Measurements from ENCODE around the gene PCP4. TPM values are rescaled to one million over a fixed set of nuclear protein-coding genes. Genes with fewer than 3 reads are reported as not detected.

Gene PCP4
- total and polyA plus RNA-seq, 4 donors = 0.20 TPM; not detected in 3

- TF ChIP-seq JUND (IDR thresholded peaks at IDR 0.05) (no peak), REST (IDR thresholded peaks at IDR 0.05) (no peak), GABPA (IDR thresholded peaks at IDR 0.05 in 1 of 2, conservative IDR thresholded peaks at IDR 0.05 in 1 of 2) (no peak), HNF4A (conservative IDR thresholded peaks at IDR 0.05) (no peak), YY1 (IDR thresholded peaks at IDR 0.05) (no peak), FOXA1 (IDR thresholded peaks at IDR 0.05) (no peak)
These were observed 18.0 kb downstream of the PCP4 start (continued) for GRCh38 chr21:39885119-39885848.

- WGBS = 83% methylated on average over 9 of the region's 9 CpGs
- DNase-seq (ENCODE audit: low spot score) = no peak
- TF ChIP-seq ATF3 (IDR thresholded peaks at IDR 0.05) = no peak
- no peak for TF ChIP-seq NR2F2 (IDR thresholded peaks at IDR 0.05)
- no peak for TF ChIP-seq REST (IDR thresholded peaks at IDR 0.05)
- TF ChIP-seq MAX (IDR thresholded peaks at IDR 0.05) = no peak
- TF ChIP-seq RAD21 (IDR thresholded peaks at IDR 0.05) = no peak
- TF ChIP-seq FOXA1 (IDR thresholded peaks at IDR 0.05) = no peak
- TF ChIP-seq HNF4A (conservative IDR thresholded peaks at IDR 0.05) = no peak
- no peak for TF ChIP-seq ZBTB33 (IDR thresholded peaks at IDR 0.05)
- TF ChIP-seq YY1 (IDR thresholded peaks at IDR 0.05) = no peak
- TF ChIP-seq EGR1 (IDR thresholded peaks at IDR 0.05; ENCODE audit: low read depth in 2 of 2) = no peak
- TF ChIP-seq GABPA (IDR thresholded peaks at IDR 0.05 in 1 of 2, conservative IDR thresholded peaks at IDR 0.05 in 1 of 2) = no peak
- no peak overlapping the region for H3K4me3 ChIP-seq (ENCODE audit: low read depth in 1 of 3, low read length in 3 of 3)
- no peak overlapping the region for H3K27ac ChIP-seq (ENCODE audit: low read depth in 1 of 2, low read length in 2 of 2)
- H3K4me1 ChIP-seq (ENCODE audit: control insufficient read depth in 4 of 4, insufficient read depth in 4 of 4, low read length in 3 of 4) = no peaks in the 10 kb centered on the region
- no peak overlapping the region for H3K9ac ChIP-seq (ENCODE audit: low read depth in 1 of 2, low read length in 2 of 2)
- no peaks in the 10 kb centered on the region for H3K9me3 ChIP-seq (ENCODE audit: control insufficient read depth in 4 of 4, low read length in 3 of 4)
- no peaks in the 10 kb centered on the region for H3K36me3 ChIP-seq (ENCODE audit: control insufficient read depth in 4 of 4, insufficient read depth in 3 of 4, low read depth in 1 of 4, low read length in 3 of 4)
- no peaks in the 10 kb centered on the region for H3K27me3 ChIP-seq (ENCODE audit: control insufficient read depth in 4 of 4, insufficient read depth in 4 of 4, low read length in 3 of 4)
These were observed 21.6 kb downstream of the PCP4 start for GRCh38 chr21:39888848-39889247.
